Activated CD4-positive, alpha-beta T cell treated with anti-CD3 and anti-CD28 coated beads, Interleukin-10, Interleukin-2, amounts not matched to agents 100 ng/mL and 50 ng/mL, durations not matched to agents 16 hours and 8 hours (primary cell): ENCODE data around the gene STRN3.
A peak's percentile ranks its signal among the peaks of the same experiment; 100 is the strongest.

Experiments
- DNase-seq: peaks from one replicate; pipeline ENCODE4 v3.0.0-alpha.2; 2020

STRN3 gene

DNA sequence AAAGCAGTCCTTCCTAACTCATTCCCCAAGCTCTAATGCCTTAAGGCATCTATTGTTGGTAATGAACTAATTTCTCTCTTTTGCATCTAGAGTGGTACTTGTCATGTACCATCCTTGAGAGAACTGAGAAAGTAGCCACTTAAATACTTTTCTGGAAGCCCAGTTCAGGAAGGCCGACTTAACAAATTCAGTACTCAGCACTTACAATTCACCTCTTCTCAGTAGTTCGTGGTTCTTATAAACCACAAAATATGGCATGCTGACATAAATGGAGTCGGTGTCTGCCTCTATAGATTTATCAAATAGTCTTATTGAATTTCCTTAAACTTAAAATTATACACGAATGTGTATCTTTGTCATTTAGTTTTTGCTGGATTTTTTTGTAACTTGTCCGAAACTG lies 161.2 kb downstream of the STRN3 start:
- DNase-seq: no peak

DNA sequence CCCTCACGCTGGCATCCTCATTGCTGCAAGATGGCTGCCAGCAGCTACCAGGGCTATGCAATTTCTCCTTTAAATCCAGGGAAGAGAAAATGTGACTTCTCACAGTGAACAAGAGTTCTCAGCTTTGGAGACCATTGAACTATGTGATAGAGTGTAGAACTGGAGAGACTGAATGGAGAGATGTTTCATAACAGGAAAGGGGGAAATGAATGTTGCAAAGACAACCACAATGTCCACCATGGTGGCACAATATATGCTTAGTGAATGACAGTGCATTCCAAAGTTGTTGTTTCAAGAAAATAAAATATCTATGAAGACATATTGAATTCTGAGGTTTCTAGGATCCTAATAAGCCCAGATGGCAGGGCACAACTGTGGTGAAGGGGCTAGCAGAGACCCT lies 165.0 kb downstream of the STRN3 start:
- DNase-seq: no peak

- no peak for DNase-seq
Observed at GRCh38 chr14:30855345-30856037, 170.7 kb downstream of the STRN3 start.

DNA sequence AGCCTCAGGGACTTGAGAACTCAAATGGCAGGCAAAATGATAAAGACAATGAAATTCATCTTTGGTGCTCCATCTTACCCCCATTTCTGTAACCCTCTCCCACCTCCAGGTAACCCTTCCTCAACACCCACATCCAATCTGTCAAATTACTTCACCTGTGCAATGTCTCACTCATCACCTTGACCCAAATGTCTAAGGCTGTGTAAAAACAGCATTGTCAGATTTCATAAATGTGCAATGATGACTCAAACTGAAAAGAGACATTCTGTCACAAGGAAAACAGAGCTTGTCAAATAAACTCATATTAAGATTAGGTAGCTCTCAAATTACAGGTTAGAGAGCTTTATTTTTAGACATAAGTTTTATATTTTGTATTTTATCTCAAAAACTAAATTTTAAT lies 171.7 kb downstream of the STRN3 start:
- DNase-seq: peak; percentile 60

GRCh38 chr14:30853946-30854345 lies 172.2 kb downstream of the STRN3 start:
- no peak for DNase-seq

DNA sequence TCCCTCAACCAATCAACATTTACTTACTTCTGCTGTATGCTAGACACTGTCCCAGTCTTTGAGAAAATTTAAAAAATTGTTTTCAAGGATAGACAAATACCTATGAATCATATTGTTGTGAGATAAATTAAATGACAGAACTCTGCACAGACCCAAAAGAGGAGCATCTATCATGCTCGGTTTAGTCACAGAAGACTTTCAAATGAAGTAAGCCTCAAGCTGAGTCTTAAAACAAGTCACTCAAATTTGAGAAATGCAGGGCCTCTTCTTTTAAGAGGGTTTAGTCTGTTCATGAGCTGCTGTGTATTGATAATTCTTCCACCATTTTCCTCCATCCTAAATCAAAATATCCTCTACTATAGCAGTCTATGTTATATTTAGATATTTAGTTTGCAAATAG lies 176.2 kb downstream of the STRN3 start:
- DNase-seq: no peak

- no peak for DNase-seq
Observed at GRCh38 chr14:30849354-30849753, 176.8 kb downstream of the STRN3 start.

DNA sequence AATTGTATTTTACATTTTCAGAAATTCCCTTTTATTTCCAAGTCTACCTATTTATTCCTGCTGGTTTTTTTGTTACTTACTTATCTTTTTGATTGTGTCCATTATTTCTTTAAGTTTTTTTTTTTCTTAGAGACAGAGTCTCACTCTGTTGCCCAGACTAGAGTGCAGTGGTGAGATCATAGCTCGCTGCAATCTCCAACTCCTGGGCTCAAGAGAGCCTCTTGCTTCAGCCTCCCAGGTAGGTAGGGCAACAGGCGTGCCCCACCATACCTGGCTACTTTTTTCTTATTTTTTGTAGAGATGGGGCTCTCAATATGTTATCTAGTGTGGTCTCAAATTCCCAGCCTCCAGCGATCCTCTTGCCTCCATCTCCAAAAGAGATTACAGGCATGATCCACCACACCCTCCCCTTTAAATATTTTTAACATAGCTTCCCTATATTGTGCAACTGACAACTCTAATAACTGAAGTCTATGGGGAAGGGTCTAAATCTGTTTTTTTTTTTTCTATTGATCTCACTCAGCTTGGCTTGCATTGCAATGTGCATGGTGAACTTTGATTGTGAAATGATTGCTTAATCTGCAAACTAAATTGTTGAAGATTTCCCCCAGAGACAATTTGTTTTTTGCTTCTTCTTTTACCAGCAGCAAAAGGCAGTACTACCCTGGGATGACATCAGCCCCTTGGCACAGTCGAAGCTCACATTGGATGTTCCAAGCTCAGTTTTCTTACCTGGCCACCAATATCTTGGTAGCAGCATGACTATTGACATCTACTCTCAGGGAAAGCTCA lies 177.5 kb downstream of the STRN3 start:
- DNase-seq: no peak
